HepG2 (cell line): ENCODE measurements around the gene EBF4. TPM values are rescaled to one million over a fixed set of nuclear protein-coding genes. Genes with fewer than 3 reads are reported as not detected.

Experiments
- ATAC-seq: fragments of 200-7000 bp; cut with Tn5 transposase; 3 replicates; pipeline ENCODE4 v1.9.1; 2020; ENCODE audit warnings: mild to moderate bottlenecking, moderate library complexity
- BruUV-seq: library from RNA; stranded (reverse); fragments of 400-500 nt; replicated peaks from 2 replicates; lab custom pipeline; 2021; lab: Mats Ljungman, UMichigan
- CTCF ChIA-PET: fragments of 300-600 bp; formaldehyde crosslinking; extraction: SDS; loops from one replicate; lab custom pipeline; 2021; ENCODE audit warnings: low total read pairs, inconsistent platforms, low intra/inter-chr PET ratio; lab: Yijun Ruan, JAX
- POLR2A ChIA-PET: fragments of 350-600 bp; sonication (Branson Sonifier 250); formaldehyde crosslinking; loops from one replicate; lab custom pipeline; 2020; ENCODE audit warnings: antibody characterized with exemption, inconsistent platforms; lab: Yijun Ruan, JAX
- DNase-seq: peaks from one replicate; pipeline ENCODE4 v3.0.0-alpha.2; 2015; ENCODE audit warnings: low spot score
- FAIRE-seq: peaks from 3 replicates; lab custom pipeline; 2011; peaks lifted over from hg19 to GRCh38; lab: Jason Lieb, UNC
- H2AFZ ChIP-seq: one replicate; pipeline ENCODE4 v1.6.1; 2011; ENCODE audit warnings: low read length, inconsistent platforms
- H3K27ac ChIP-seq: fragments of 300-600 bp; 3 replicates; pipeline ENCODE4 v1.8.0; 2011; ENCODE audit warnings: mixed run types, mild to moderate bottlenecking, mixed read lengths, low read length, inconsistent platforms; ENCODE audit not compliant: insufficient read depth; ENCODE audit errors: extremely low read length
- H3K27me3 ChIP-seq, 2 experiments: fragments of 200-600 bp in 1 of 2; 2 replicates in 1 of 2; 3 replicates in 1 of 2; pipeline versions ENCODE4 v1.6.0 to v1.8.0; 2011; ENCODE audit warnings: low read length in 2 of 2, mild to moderate bottlenecking in 2 of 2, moderate library complexity in 2 of 2, inconsistent platforms in 1 of 2; ENCODE audit not compliant: insufficient read depth in 2 of 2, control insufficient read depth in 1 of 2
- H3K36me3 ChIP-seq, 2 experiments: fragments of 200-600 bp in 1 of 2; replicated peaks in 1 of 2; 2 replicates in 1 of 2; 3 replicates in 1 of 2; pipeline versions ENCODE4 v1.5.1 to v1.8.0; 2011; ENCODE audit warnings: low read length in 2 of 2, inconsistent platforms in 1 of 2; ENCODE audit not compliant: insufficient read depth in 2 of 2, control insufficient read depth in 1 of 2
- H3K4me1 ChIP-seq: 2 replicates; pipeline ENCODE4 v1.5.1; 2012; ENCODE audit warnings: low read length, inconsistent platforms; ENCODE audit not compliant: insufficient read depth
- H3K4me2 ChIP-seq: 2 replicates; pipeline ENCODE4 v1.6.0; 2011; ENCODE audit warnings: low read depth, low read length, inconsistent platforms
- H3K4me3 ChIP-seq, 3 experiments: fragments of 200-600 bp in 1 of 3; sonication (generic), shearing (Covaris generic) in 1 of 3; replicated peaks in 1 of 3; 2 replicates each; pipeline ENCODE4 v1.5.1; 2011 to 2016; ENCODE audit warnings: low read length in 3 of 3, inconsistent platforms in 2 of 3, low read depth in 2 of 3, mild to moderate bottlenecking in 2 of 3, control low read depth in 1 of 3, mixed read lengths in 1 of 3; ENCODE audit not compliant: insufficient read depth in 1 of 3
- H3K79me2 ChIP-seq: one replicate; pipeline ENCODE4 v1.6.1; 2011; ENCODE audit warnings: low read length, inconsistent platforms; ENCODE audit not compliant: insufficient read depth
- H3K9ac ChIP-seq: 2 replicates; pipeline ENCODE4 v1.6.0; 2011; ENCODE audit warnings: mild to moderate bottlenecking, low read depth, low read length, inconsistent platforms; ENCODE audit not compliant: insufficient read depth
- H3K9me3 ChIP-seq: 2 replicates; pipeline ENCODE4 v1.5.1; 2012; ENCODE audit warnings: mild to moderate bottlenecking, low read length
- H4K20me1 ChIP-seq: 2 replicates; pipeline ENCODE4 v1.6.0; 2011; ENCODE audit warnings: inconsistent platforms, mild to moderate bottlenecking, low read length, moderate library complexity; ENCODE audit not compliant: insufficient read depth
- GMEB2 ChIP-seq: IDR thresholded peaks from 2 replicates; pipeline ENCODE4 v1.6.1; 2016; ENCODE audit warnings: missing biosample characterization, missing genetic modification reagents, low read depth
- PBX2 ChIP-seq: IDR thresholded peaks from 2 replicates; pipeline ENCODE4 v1.6.1; 2016; ENCODE audit warnings: control low read depth
- RAD21 ChIP-seq: fragments of 450-650 bp; formaldehyde crosslinking; IDR thresholded peaks from 2 replicates; pipeline ENCODE4 v1.5.0; 2020; ENCODE audit warnings: mild to moderate bottlenecking
- SRSF1 ChIP-seq: fragments of 200-400 bp; formaldehyde crosslinking; optimal IDR thresholded peaks from 2 replicates; pipeline ENCODE3; 2017; ENCODE audit warnings: mild to moderate bottlenecking, low read depth, low read length, moderate library complexity
- STAG1 ChIP-seq: sonication (generic); formaldehyde crosslinking; IDR thresholded peaks from 2 replicates; pipeline ENCODE4 v1.4.0; 2020; ENCODE audit warnings: missing genetic modification reagents
- TGIF2 ChIP-seq: IDR thresholded peaks from 2 replicates; pipeline ENCODE4 v1.6.1; 2016; ENCODE audit warnings: control low read depth, missing compliant biosample characterization
- UBTF ChIP-seq: sonication (generic); formaldehyde crosslinking; IDR thresholded peaks from 2 replicates; pipeline ENCODE4 v1.4.0; 2020; ENCODE audit warnings: mild to moderate bottlenecking, missing genetic modification reagents
- XRCC5 ChIP-seq: fragments of 200-400 bp; formaldehyde crosslinking; optimal IDR thresholded peaks from 2 replicates; pipeline ENCODE3; 2017; ENCODE audit warnings: mild to moderate bottlenecking, low read length
- ZNF20 ChIP-seq: sonication (generic); formaldehyde crosslinking; IDR thresholded peaks from 2 replicates; pipeline ENCODE4 v1.4.0; 2020; ENCODE audit warnings: mild to moderate bottlenecking, moderate library complexity, missing genetic modification reagents
- ZNF501 ChIP-seq: sonication (generic); formaldehyde crosslinking; IDR thresholded peaks from 2 replicates; pipeline ENCODE4 v1.5.1; 2020; ENCODE audit warnings: mild to moderate bottlenecking, moderate library complexity, missing genetic modification reagents
- WGBS: methylation state at CpG from one replicate; pipeline ENCODE4 v1.1.6; 2017; ENCODE audit warnings: low lambda C conversion rate; 5-methylcytosine and 5-hydroxymethylcytosine counted together
- in situ Hi-C: cut with HindIII; loops from 2 replicates; pipeline ENCODE4 v1.10.0; 2017; ENCODE audit warnings: low pct_unique_long_range_greater_than_20kb; ENCODE audit not compliant: extremely low pct_ligation_motif_present
- intact Hi-C: fragments of 100-400 bp; cut with micrococcal nuclease; formaldehyde crosslinking; loops from one replicate; pipeline ENCODE4 v1.10.0; 2022; ENCODE audit not compliant: unreplicated experiment
- polyA plus RNA-seq, 8 experiments: library from polyadenylated mRNA; depleted of rRNA in 3 of 8; stranded (reverse) in 7 of 8; unstranded in 1 of 8; fragments of >200 nt; fragmentation: Illumina TruSeq in 4 of 8; extraction: Trizol in 4 of 8; gene quantifications; 2 replicates each; pipeline versions ENCODE4 v1.2.1 to v1.2.3, GENCODE V29; 2011 to 2016; ENCODE audit warnings: low read depth in 4 of 8, missing spikeins in 1 of 8, mixed read lengths in 1 of 8; ENCODE audit not compliant: insufficient read depth in 1 of 8
- total RNA-seq, 5 experiments: library from RNA; depleted of rRNA; stranded (reverse); fragments of >200 nt; fragmentation: Illumina TruSeq; extraction: Trizol; gene quantifications; 2 replicates each; pipeline ENCODE4 v1.2.3, GENCODE V29; 2016; ENCODE audit warnings: low read depth in 1 of 5

EBF4 gene
- total and polyA plus RNA-seq, 2 of the 13 experiments (the other 11 are each of a cell fraction or from before 2014, with no cell fraction given) = 0.84 to 2.2 TPM

- in situ Hi-C loops = loop anchor here (5.0 kb wide), 1 partner anchor 65 kb away; no protein-coding TSS in a partner anchor
These were observed 5.1 kb upstream of the EBF4 start for GRCh38 chr20:2687514-2687913.

GRCh38 chr20:2688041-2688591 lies 4.5 kb upstream of the EBF4 start:
- Histone ChIP-seq H3K4me3 (peak overlapping the region in 1 of 3 experiments; percentile 18; a peak in 1 of 6 replicates), H2AFZ (no peak overlapping the region), H3K4me2 (peak overlapping the region; percentile 27), H3K27ac (no peak overlapping the region), H3K79me2 (no peaks in the 10 kb centered on the region), H3K4me1 (peaks cover 16% of the 10 kb centered on the region), H3K27me3 (peaks cover 15 to 68% of the 10 kb centered on the region in 2 experiments), H3K36me3 (no peaks in the 10 kb centered on the region), H3K9ac (no peak overlapping the region), H3K9me3 (no peaks in the 10 kb centered on the region), H4K20me1 (no peaks in the 10 kb centered on the region)
- no TSS peak for BruUV-seq
- 27% methylated on average over 18 of the region's 18 CpGs for WGBS
- FAIRE-seq (peak; percentile 23), DNase-seq (no peak), ATAC-seq (peak; percentile 31; the same call in 2 of the 3 replicates)
- in situ Hi-C loops = loop anchor here (5.0 kb wide), 1 partner anchor 64 kb away; no protein-coding TSS in a partner anchor
- ChIA-PET POLR2A (interaction anchor here (1.9 kb wide), 1 partner anchor 36 kb away, joined by 10 read pairs; the partner anchor contains the start of gene NOP56), CTCF (interaction anchor here (0.7 to 0.9 kb wide), 3 partner anchors 55 to 64 kb away, joined by 3 to 8 read pairs (median 5); no protein-coding TSS in a partner anchor)
- intact Hi-C loops = loop anchor here (1.0 kb wide), 1 partner anchor 55 kb away; no protein-coding TSS in a partner anchor
- peak; percentile 58 for TF ChIP-seq ZNF501 (CRISPR knock-in tag)
- TF ChIP-seq GMEB2 (CRISPR knock-in tag) = no peak
- TF ChIP-seq UBTF = 0 out of 2 replicates have a peak, but pooled peaks have one; percentile 15
- 0 out of 2 replicates have a peak, but pooled peaks have one; percentile 53 for TF ChIP-seq ZNF20 (CRISPR knock-in tag)
- TF ChIP-seq XRCC5 = peak; percentile 77
- peak; percentile 72 for TF ChIP-seq STAG1 (CRISPR knock-in tag)
- peak; percentile 70 for TF ChIP-seq RAD21
- peak; percentile 0 for TF ChIP-seq SRSF1

More at GRCh38 chr20:2687514-2687913, 5.1 kb upstream of the EBF4 start:
- ChIA-PET POLR2A (no interaction called here), CTCF (interaction anchor here (0.9 kb wide), 1 partner anchor 55 kb away, joined by 8 read pairs; no protein-coding TSS in a partner anchor)
- Histone ChIP-seq H3K4me2 (no peak overlapping the region), H2AFZ (no peak overlapping the region), H3K4me3 (no peak overlapping the region), H3K4me1 (peaks cover 16% of the 10 kb centered on the region), H3K27me3 (peaks cover 15 to 68% of the 10 kb centered on the region in 2 experiments), H4K20me1 (no peaks in the 10 kb centered on the region), H3K9ac (no peak overlapping the region), H3K36me3 (no peaks in the 10 kb centered on the region), H3K27ac (no peak overlapping the region), H3K9me3 (no peaks in the 10 kb centered on the region), H3K79me2 (no peaks in the 10 kb centered on the region)
- no peak for DNase-seq
- no peak for FAIRE-seq
- intact Hi-C loops = no loop called here
- no peak for ATAC-seq
- BruUV-seq = no TSS peak
- whole genome bisulfite sequencing = 16% methylated on average over 6 of the region's 6 CpGs
- 0 out of 2 replicates have a peak, but pooled peaks have one; percentile 9 for TF ChIP-seq PBX2 (CRISPR knock-in tag)
- TF ChIP-seq TGIF2 (CRISPR knock-in tag) = no peak
